IMR-90 (cell line): ENCODE data around the gene MRPL30. TPM values are rescaled to one million over a fixed set of nuclear protein-coding genes. Genes with fewer than 3 reads are reported as not detected.
"Not testable (repeated sequence)": the region's sequence is repeated elsewhere in the genome, so short reads cannot be mapped to it uniquely, and the experiment has no call there.

Experiments used
- ATAC-seq: fragments of 200-7000 bp; cut with Tn5 transposase; 2 replicates; pipeline ENCODE4 v1.9.1; 2020; ENCODE audit warnings: low read depth, mild to moderate bottlenecking, moderate library complexity
- BruUV-seq: library from RNA; stranded (reverse); fragments of 400-500 nt; replicated peaks from 2 replicates; lab custom pipeline; 2021; lab: Mats Ljungman, UMichigan
- CTCF ChIA-PET: fragments of 300-600 bp; formaldehyde crosslinking; extraction: SDS; loops from one replicate; lab custom pipeline; 2021; ENCODE audit warnings: antibody characterized with exemption; lab: Yijun Ruan, JAX
- POLR2A ChIA-PET: fragments of 300-600 bp; sonication (Branson Sonifier 250); formaldehyde crosslinking; loops from one replicate; lab custom pipeline; 2022; ENCODE audit warnings: antibody characterized with exemption; ENCODE audit not compliant: unreplicated experiment; lab: Charles Lee
- DNase-seq: peaks from one replicate; pipeline ENCODE4 v3.0.0; 2013
- H2AFZ ChIP-seq: replicated peaks from 2 replicates; pipeline ENCODE3; 2013; ENCODE audit warnings: low read length, mild to moderate bottlenecking; ENCODE audit not compliant: poor library complexity
- H2AK5ac ChIP-seq: 2 replicates; pipeline ENCODE4 v1.6.1; 2013; ENCODE audit warnings: low read depth, low read length, inconsistent platforms
- H2AK9ac ChIP-seq: replicated peaks from 2 replicates; pipeline ENCODE3; 2013; ENCODE audit warnings: mild to moderate bottlenecking, low read depth, low read length, moderate library complexity; ENCODE audit not compliant: poor library complexity
- H2BK120ac ChIP-seq: 2 replicates; pipeline ENCODE4 v1.6.1; 2013; ENCODE audit warnings: low read depth, low read length, inconsistent platforms
- H2BK15ac ChIP-seq: 3 replicates; pipeline ENCODE4 v1.6.1; 2013; ENCODE audit warnings: low read depth, low read length, inconsistent platforms
- H2BK20ac ChIP-seq: 2 replicates; pipeline ENCODE4 v1.6.1; 2013; ENCODE audit warnings: low read depth, mild to moderate bottlenecking, inconsistent platforms, low read length, moderate library complexity
- H2BK5ac ChIP-seq: 2 replicates; pipeline ENCODE4 v1.6.1; 2013; ENCODE audit warnings: mild to moderate bottlenecking, low read depth, low read length, inconsistent platforms; ENCODE audit not compliant: poor library complexity, severe bottlenecking
- H3K14ac ChIP-seq: replicated peaks from 2 replicates; pipeline ENCODE4 v1.6.1; 2013; ENCODE audit warnings: low read depth, low read length, inconsistent platforms
- H3K18ac ChIP-seq: 2 replicates; pipeline ENCODE4 v1.6.1; 2013; ENCODE audit warnings: low read depth, low read length, control low read depth
- H3K23ac ChIP-seq: 2 replicates; pipeline ENCODE4 v1.6.1; 2013; ENCODE audit warnings: low read depth, low read length, inconsistent platforms
- H3K27ac ChIP-seq: 2 replicates; pipeline ENCODE4 v1.5.1; 2013; ENCODE audit warnings: mild to moderate bottlenecking, control low read depth, low read length; ENCODE audit not compliant: insufficient read depth
- H3K27me3 ChIP-seq: 2 replicates; pipeline ENCODE4 v1.6.1; 2013; ENCODE audit warnings: low read length; ENCODE audit not compliant: control insufficient read depth, insufficient read depth
- H3K36me3 ChIP-seq: 2 replicates; pipeline ENCODE4 v1.6.1; 2013; ENCODE audit warnings: low read length, mixed read lengths; ENCODE audit not compliant: control insufficient read depth, insufficient read depth
- H3K4ac ChIP-seq: 2 replicates; pipeline ENCODE4 v1.6.1; 2013; ENCODE audit warnings: low read depth, low read length, inconsistent platforms
- H3K4me1 ChIP-seq: 2 replicates; pipeline ENCODE4 v1.6.1; 2013; ENCODE audit warnings: low read length, mixed read lengths; ENCODE audit not compliant: control insufficient read depth, insufficient read depth
- H3K4me2 ChIP-seq: 2 replicates; pipeline ENCODE4 v1.6.1; 2013; ENCODE audit warnings: low read depth, mild to moderate bottlenecking, control low read depth, low read length, moderate library complexity
- H3K4me3 ChIP-seq: 2 replicates; pipeline ENCODE4 v1.5.1; 2013; ENCODE audit warnings: low read depth, mild to moderate bottlenecking, control low read depth, low read length, moderate library complexity; ENCODE audit not compliant: insufficient read depth
- H3K56ac ChIP-seq: 2 replicates; pipeline ENCODE4 v1.6.1; 2013; ENCODE audit warnings: low read length, inconsistent platforms; ENCODE audit not compliant: insufficient read depth; ENCODE audit errors: extremely low read depth
- H3K79me1 ChIP-seq, 2 experiments: 2 replicates each; pipeline ENCODE4 v1.6.1; 2013; ENCODE audit warnings: low read length in 2 of 2, inconsistent platforms in 1 of 2, low read depth in 1 of 2
- H3K9ac ChIP-seq: 2 replicates; pipeline ENCODE4 v1.6.1; 2013; ENCODE audit warnings: low read depth, low read length, control low read depth
- H3K9me1 ChIP-seq: 2 replicates; pipeline ENCODE4 v1.6.1; 2013; ENCODE audit warnings: low read length, inconsistent platforms; ENCODE audit not compliant: insufficient read depth
- H3K9me3 ChIP-seq: 2 replicates; pipeline ENCODE4 v1.6.1; 2013; ENCODE audit warnings: low read length; ENCODE audit not compliant: control insufficient read depth, insufficient read depth
- H4K20me1 ChIP-seq: 2 replicates; pipeline ENCODE4 v1.6.1; 2013; ENCODE audit warnings: low read length, inconsistent platforms; ENCODE audit not compliant: insufficient read depth
- H4K5ac ChIP-seq: 2 replicates; pipeline ENCODE4 v1.6.1; 2013; ENCODE audit warnings: mild to moderate bottlenecking, low read depth, low read length, control low read depth
- H4K8ac ChIP-seq, 2 experiments: 2 replicates each; pipeline ENCODE4 v1.6.1; 2013; ENCODE audit warnings: low read depth in 2 of 2, low read length in 2 of 2, control low read depth in 1 of 2, inconsistent platforms in 1 of 2
- H4K91ac ChIP-seq: 2 replicates; pipeline ENCODE4 v1.6.1; 2013; ENCODE audit warnings: low read depth, low read length, inconsistent platforms; ENCODE audit not compliant: insufficient read depth
- WGBS, 2 experiments: methylation state at CpG; one replicate each; pipeline versions ENCODE4 v1.1.5 to v1.1.7; 2013; ENCODE audit warnings: missing lambda C conversion rate in 2 of 2; ENCODE audit not compliant: insufficient read length in 1 of 2; ENCODE audit errors: extremely low coverage in 2 of 2; 5-methylcytosine and 5-hydroxymethylcytosine counted together
- dilution Hi-C: fragments of 300-500 bp; cut with HindIII; formaldehyde crosslinking; loops from one replicate; pipeline ENCODE4 v1.14.3; 2018; ENCODE audit warnings: low sequenced_read_pairs; ENCODE audit not compliant: unreplicated experiment
- in situ Hi-C: fragments of 300-500 bp; cut with MboI; formaldehyde crosslinking; loops from 3 replicates; pipeline ENCODE4 v1.14.3; 2019; ENCODE audit warnings: low sequenced_read_pairs, inconsistent platforms, mixed read lengths
- intact Hi-C: fragments of 100-400 bp; cut with micrococcal nuclease; formaldehyde crosslinking; loops from 2 replicates; pipeline ENCODE4 v1.10.0; 2022
- polyA plus RNA-seq, 3 experiments: library from polyadenylated mRNA; depleted of rRNA; stranded (reverse); fragments of >200 nt; gene quantifications; 2 replicates each; pipeline ENCODE4 v1.2.3, GENCODE V29; 2012; ENCODE audit warnings: low replicate concordance in 1 of 3
- total RNA-seq: library from RNA; depleted of rRNA; stranded (reverse); fragments of >200 nt; gene quantifications from 2 replicates; pipeline ENCODE4 v1.2.3, GENCODE V29; 2012

The MRPL30 gene
- total and polyA plus RNA-seq, 2 of the 4 experiments (the other 2 are of a cell fraction): 18.7 to 34.8 TPM

GRCh38 chr2:99192364-99192763 lies 11.4 kb downstream of the MRPL30 start:
- H2BK20ac ChIP-seq, H3K9me3 ChIP-seq, H3K9me1 ChIP-seq, H3K4me1 ChIP-seq, H2BK120ac ChIP-seq, H3K14ac ChIP-seq, H3K4me2 ChIP-seq, H3K4me3 ChIP-seq, H4K5ac ChIP-seq, BruUV-seq, H3K4ac ChIP-seq, H3K79me1 ChIP-seq, dilution Hi-C loops, ATAC-seq, H3K27ac ChIP-seq, DNase-seq, H2BK5ac ChIP-seq, H2BK15ac ChIP-seq, H3K23ac ChIP-seq, POLR2A ChIA-PET, intact Hi-C loops, H4K20me1 ChIP-seq, H3K18ac ChIP-seq, H2AK5ac ChIP-seq, H3K9ac ChIP-seq, in situ Hi-C loops, H2AK9ac ChIP-seq, H2AFZ ChIP-seq, CTCF ChIA-PET, H3K56ac ChIP-seq, H4K8ac ChIP-seq, H3K27me3 ChIP-seq, H4K91ac ChIP-seq: not testable (repeated sequence)
- peaks cover 16% of the 10 kb centered on the region for H3K36me3 ChIP-seq
- no CpG with 5 or more reads among the region's 4 CpGs for WGBS, 2 experiments
